ENCODE data around the gene DNALI1.

The DNALI1 gene

DNA sequence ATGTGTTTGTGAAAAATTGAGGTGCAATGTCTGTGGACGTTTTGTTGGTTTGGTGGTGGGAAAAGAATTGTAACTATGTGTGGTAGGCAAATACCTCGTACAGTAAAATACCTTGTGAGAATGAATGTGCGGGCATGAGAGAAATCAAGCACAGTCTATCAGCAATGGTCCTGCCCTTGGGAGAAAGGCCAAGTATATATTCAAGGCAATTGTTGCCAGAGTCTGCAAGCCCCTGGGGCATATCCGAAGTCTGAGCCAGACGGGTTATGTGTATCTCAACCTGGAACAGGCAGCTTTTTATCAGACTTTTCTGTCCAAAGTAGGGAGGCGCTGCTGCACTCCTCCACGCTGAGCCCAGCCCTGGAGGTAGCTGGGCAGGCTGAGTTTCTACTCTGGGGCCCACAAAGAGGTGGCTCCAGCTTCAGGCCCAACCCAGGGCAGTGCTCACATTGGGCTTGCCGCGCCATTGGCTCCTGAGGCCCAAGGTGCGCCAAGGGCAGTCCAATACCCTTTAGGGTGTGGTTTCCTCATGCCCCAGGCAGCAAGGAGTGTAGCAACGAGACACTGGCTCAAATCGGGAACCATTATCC lies 48.4 kb downstream of the DNALI1 start:
- no peak for DNase-seq

DNA sequence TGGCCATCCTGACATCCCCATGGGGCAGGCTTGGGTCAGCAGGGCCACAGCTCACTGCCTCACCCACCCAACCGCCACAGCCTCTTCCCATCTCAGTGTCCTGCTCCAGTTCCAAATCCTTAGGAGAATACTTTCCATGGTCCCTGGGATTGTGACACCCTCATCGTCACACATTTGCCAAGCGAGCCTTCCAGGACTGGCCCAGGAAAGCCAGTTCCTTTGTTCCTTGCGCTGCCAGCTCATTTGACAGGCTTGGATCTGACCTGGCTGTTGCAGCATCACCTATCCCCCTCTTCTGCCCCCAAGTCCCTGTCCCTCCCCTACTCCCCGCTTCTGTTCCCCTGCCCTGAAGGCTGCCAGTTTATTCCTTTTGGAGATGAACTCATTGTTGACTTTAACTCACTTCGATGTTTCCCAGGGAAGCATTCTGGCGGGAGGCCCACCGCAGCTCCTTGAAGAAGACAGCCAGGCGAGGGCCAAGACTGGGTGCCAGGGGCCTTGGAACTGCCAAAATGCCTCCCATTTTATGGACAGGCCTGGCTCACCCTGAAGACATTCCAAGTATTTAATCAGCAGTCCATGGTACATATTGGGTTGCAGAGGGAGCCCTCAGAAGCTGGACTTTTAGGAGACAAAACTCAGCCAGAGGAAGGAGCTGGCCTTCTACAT lies 49.2 kb downstream of the DNALI1 start:
- no peak for DNase-seq

DNA sequence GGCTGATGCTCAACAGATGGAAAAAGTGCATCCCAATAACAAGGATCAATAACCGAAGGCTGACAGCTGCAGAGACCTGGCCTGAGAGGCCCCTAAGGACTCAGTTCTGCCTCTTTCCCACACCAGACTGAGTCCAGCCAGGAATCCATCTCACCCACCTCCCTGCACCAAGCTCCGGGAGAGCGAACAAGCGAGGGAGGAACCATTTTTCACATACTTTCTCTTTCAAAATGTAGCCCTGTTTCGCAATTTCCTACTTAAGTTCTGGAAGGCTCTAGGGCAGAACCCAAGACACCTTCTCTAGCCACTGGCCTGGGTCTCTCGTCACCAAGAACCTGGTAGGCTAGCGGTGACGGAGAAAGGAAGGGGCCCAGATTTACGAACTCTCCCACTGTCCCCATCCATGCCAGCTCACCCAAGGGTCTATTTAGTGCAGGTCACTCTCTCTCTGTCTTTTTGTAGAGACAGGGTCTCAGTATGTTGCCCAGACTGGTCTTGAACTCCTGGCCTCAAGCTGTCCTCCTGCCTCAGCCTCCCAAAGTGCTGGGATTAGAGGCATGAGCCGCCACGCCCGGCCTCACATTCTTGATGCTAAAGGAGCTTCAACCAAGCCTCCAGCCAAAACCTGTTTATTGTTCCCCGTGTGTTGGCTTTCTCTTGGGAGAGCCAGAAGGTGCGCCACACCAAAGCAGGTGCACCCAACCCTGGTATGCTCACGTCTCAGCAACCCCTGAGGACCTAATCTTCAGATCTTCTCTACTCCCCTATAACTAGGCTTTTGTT lies 49.9 kb downstream of the DNALI1 start:
- DNase-seq = no peak

DNA sequence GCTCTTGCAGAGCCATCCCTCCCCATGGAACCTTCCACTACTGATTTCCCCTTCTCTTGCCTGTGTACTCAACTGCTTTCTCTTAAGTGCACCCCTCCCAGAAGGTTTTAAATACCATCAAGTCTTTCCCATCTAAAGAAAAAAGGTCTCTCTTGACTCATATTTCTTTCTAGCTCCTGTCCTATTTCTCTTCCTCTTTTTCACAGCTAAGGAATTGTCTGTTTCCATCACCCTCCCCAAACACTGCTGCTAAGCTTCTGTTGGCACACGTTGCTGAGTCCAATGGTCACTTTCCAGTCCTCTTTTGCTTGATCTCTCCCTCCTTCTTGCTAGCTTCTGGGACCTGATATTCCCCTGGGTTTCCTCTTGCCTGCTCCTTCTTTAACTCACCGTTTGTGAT lies 52.3 kb downstream of the DNALI1 start:
- no peak for DNase-seq

DNA sequence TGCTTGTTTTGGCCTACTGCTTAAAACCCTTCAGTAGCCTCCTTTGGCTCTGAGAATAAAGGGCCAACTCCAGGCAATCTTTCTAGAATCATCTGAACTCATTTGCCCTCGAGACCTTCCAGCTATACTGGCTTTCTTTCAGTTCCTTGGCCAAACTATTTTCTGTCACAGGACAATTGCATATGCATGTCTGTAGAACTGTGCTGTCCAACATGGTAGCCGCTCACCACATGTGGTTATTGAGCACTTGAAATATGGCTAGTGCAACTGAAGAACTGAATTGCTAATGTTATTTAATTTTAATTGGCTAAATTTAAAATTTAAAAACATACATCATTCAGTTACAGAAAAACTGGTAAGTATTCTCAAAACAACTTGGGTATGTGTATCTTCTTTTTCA lies 53.3 kb downstream of the DNALI1 start:
- DNase-seq = no peak

DNA sequence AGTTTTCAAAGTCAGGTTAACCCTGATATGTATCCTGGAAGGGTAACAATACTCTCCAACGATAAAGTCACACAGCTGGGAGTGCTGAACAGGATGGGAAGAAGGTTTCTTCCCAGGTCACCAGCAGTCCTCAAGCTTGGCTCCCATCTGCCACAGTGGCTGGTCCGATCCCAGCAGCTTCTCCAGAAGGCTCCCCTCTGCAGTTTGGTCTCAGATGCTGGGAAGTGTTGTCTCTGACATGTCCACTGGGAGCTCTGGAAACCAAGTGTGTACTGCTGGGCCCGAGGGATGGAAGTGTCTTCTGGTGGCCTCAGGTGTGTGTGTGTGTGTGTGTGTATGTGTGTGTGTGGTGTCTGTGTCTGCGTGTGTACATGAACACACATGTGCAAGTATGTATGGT lies 55.4 kb downstream of the DNALI1 start:
- no peak for DNase-seq

DNA sequence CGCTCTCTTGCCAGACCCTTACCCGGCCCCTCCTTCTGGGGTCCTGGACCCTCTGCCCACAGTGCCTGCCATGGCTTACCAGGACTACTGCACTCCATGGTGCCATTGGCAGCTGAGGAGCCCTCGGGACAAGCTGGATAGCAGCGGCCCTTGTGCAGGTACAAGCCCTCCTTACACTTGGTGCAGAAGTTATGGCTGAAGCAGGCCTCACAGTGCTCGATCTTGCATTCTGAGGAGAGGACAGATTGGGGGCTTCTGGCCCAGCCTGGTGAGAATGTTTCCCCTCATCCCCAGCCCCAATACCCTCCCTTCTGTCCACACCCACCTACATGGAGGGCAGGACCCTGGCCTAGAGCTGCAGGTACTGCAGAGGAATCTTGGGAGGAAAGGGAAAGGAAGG lies 57.4 kb downstream of the DNALI1 start:
- no peak for DNase-seq

DNA sequence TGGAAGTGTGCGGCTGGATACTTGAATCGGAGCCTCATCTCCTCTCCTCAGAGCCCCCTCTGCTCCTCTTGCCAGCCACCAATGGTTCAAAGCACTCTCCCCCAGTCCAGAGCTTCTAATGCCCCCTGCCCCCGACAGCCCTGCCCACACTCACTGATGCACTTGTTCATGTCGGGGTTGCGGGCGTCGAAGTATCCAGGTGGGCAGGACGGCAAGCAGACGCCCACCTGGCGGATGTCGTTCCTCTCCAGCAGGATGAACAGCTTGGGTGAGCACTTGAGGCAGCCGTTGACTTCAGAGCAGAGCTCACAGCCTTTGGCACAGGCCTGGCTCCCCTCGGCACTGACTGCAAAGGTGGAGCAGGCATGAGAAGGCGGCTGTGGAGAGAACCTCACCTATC lies 59.6 kb downstream of the DNALI1 start:
- no peak for DNase-seq
